Nephron (organoid): ENCODE results near the gene WIPF1.

Source experiments
- H3K27ac Mint-ChIP-seq, 3 experiments: 2 replicates each; pipeline ENCODE4 v1.8.0; 2020; ENCODE audit warnings: mixed read lengths in 3 of 3, mild to moderate bottlenecking in 2 of 3, moderate library complexity in 1 of 3
- H3K27me3 Mint-ChIP-seq: 2 replicates; pipeline ENCODE4 v1.8.0; 2021; ENCODE audit warnings: low read depth, mild to moderate bottlenecking, moderate library complexity, mixed read lengths
- H3K36me3 Mint-ChIP-seq: 2 replicates; pipeline ENCODE4 v1.8.0; 2020; ENCODE audit warnings: low read depth, mixed read lengths
- H3K4me1 Mint-ChIP-seq: 2 replicates; pipeline ENCODE4 v1.8.0; 2020; ENCODE audit warnings: mixed read lengths
- H3K4me3 Mint-ChIP-seq, 3 experiments: 2 replicates each; pipeline ENCODE4 v1.8.0; 2020; ENCODE audit warnings: mild to moderate bottlenecking in 3 of 3, mixed read lengths in 3 of 3, moderate library complexity in 2 of 3
- H3K9me3 Mint-ChIP-seq: 2 replicates; pipeline ENCODE4 v1.8.0; 2020; ENCODE audit warnings: mixed read lengths
- TF ChIP-seq, protein P1 (sequence below), 3 experiments: fragments of 200-600 bp; sonication (generic); IDR thresholded peaks; one replicate each; pipeline ENCODE4 v1.5.0; 2021; ENCODE audit warnings: antibody characterized with exemption in 3 of 3; ENCODE audit not compliant: unreplicated experiment in 3 of 3

The WIPF1 gene, protein sequence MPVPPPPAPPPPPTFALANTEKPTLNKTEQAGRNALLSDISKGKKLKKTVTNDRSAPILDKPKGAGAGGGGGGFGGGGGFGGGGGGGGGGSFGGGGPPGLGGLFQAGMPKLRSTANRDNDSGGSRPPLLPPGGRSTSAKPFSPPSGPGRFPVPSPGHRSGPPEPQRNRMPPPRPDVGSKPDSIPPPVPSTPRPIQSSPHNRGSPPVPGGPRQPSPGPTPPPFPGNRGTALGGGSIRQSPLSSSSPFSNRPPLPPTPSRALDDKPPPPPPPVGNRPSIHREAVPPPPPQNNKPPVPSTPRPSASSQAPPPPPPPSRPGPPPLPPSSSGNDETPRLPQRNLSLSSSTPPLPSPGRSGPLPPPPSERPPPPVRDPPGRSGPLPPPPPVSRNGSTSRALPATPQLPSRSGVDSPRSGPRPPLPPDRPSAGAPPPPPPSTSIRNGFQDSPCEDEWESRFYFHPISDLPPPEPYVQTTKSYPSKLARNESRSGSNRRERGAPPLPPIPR

DNA sequence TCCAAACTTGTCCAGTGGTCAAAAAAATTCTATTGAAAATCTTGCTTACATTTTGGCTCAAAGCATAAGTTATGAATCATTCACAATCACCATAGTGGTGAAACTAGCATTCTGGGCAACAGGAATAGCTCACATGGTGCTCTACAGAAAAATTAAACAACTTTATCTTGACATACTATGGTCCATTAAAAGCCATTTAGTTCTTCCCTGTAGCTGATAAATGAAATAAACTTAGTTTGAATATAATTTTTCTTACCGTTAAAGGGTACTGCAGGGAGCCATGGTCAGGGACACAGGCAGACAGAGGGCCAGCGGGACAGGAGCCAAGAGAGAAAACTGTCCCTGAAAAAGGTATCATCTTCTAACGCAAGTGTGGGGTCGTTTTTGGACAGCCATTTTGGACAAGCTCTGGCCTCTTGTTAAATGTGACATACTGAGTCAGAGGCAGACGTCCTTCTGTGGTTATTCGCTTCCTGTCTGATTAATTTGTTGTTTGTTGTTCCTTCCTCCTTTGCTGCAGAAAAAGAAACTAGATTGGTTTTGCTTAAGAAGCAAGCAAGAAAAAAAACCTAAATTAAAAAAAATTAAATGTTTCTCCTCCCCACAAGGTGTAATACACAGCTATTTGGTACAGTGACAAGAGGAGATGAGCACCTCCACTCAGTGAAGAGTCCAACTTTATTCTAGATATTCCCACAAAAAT, at the start of gene WIPF1:
Gene WIPF1 (minus strand): TSS at position 460 of the 703 bp plus-strand sequence. CDS start 12,231 bp downstream, outside the sequence.
- TF ChIP-seq, protein P1, sequence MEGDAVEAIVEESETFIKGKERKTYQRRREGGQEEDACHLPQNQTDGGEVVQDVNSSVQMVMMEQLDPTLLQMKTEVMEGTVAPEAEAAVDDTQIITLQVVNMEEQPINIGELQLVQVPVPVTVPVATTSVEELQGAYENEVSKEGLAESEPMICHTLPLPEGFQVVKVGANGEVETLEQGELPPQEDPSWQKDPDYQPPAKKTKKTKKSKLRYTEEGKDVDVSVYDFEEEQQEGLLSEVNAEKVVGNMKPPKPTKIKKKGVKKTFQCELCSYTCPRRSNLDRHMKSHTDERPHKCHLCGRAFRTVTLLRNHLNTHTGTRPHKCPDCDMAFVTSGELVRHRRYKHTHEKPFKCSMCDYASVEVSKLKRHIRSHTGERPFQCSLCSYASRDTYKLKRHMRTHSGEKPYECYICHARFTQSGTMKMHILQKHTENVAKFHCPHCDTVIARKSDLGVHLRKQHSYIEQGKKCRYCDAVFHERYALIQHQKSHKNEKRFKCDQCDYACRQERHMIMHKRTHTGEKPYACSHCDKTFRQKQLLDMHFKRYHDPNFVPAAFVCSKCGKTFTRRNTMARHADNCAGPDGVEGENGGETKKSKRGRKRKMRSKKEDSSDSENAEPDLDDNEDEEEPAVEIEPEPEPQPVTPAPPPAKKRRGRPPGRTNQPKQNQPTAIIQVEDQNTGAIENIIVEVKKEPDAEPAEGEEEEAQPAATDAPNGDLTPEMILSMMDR (IDR thresholded peaks at IDR 0.05; ENCODE audit: unreplicated experiment in 3 of 3) = no peak
- Mint-ChIP-seq H3K27me3 (no peaks in the 10 kb centered on the region), H3K4me3 (no peak within 1 kb of the TSS), H3K27ac (peak within 1 kb of the TSS in 2 of 3 experiments; percentile 60 to 90), H3K36me3 (peaks cover 11% of the 10 kb centered on the region), H3K4me1 (peaks cover 41% of the 10 kb centered on the region), H3K9me3 (peaks cover 7% of the 10 kb centered on the region)

DNA sequence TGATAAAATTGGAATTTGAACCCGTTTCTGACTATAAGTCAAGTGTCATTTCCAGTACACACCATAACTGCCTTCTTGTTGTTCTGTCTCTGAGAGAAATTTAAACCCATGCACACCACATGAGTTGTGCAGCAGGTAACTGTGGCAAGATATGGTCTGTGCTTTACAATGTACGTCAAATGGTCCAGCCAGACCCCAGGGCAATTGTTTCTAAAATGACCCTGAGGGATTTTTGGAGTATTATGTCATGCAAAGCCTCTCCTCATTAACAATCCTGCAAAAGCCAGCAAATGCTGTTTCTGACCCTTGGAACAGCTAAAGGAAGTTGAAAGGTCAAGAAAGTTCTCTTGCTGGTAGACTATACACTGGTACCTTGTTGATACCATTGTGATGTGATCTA, 47.7 kb upstream of the WIPF1 start:
- no peaks in the 10 kb centered on the region for H3K27me3 Mint-ChIP-seq
- TF ChIP-seq, protein P1 (IDR thresholded peaks at IDR 0.05; ENCODE audit: unreplicated experiment in 3 of 3) = no peak

DNA sequence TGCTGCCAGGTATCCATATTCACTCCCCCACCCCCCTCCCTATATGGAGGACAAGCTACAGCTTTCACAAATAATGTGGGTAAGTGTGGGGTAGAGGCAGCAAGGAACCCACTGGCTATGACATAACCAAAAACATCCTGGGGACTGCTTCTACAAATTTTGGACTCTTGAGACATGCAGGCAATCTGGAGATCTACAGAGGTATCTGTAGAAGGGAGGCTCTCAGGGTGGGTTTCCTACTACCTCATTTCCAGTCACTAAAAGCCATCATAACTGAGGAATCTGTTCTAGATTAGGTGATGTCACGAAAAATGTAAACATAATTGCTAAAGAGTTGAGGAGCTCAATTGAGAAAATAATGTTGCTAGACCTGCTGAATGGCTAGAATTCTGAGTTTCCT, 46.8 kb upstream of the WIPF1 start:
- Mint-ChIP-seq H3K27me3 (no peaks in the 10 kb centered on the region), H3K9me3 (peaks cover 55% of the 10 kb centered on the region), H3K4me1 (no peaks in the 10 kb centered on the region), H3K36me3 (peaks cover 59% of the 10 kb centered on the region), H3K4me3 (no peak overlapping the region), H3K27ac (no peak overlapping the region)
- TF ChIP-seq, protein P1 (IDR thresholded peaks at IDR 0.05; ENCODE audit: unreplicated experiment in 3 of 3) = no peak

More for the DNA sequence above, 47.7 kb upstream of the WIPF1 start:
- Mint-ChIP-seq H3K9me3 (peaks cover 58% of the 10 kb centered on the region), H3K4me3 (no peak overlapping the region), H3K4me1 (no peaks in the 10 kb centered on the region), H3K27ac (no peak overlapping the region), H3K36me3 (peaks cover 61% of the 10 kb centered on the region)

DNA sequence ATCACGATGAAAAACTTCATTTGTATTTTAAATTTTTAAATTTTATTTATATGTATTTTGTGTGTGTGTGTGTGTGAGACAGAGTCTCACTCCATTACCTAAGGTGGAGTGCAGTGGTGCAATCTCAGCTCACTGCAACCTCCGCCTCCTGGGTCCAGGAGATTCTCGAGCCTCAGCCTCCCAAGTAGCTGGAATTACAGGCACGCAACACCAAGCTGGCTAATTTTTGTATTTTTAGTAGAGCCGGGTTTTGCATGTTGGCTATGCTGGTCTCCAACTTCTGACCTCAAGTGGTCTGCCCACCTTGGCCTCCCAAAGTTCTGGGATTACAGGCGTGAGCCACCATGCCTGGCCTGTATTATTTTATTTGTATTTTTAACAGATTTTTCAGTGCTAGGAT, 45.8 kb upstream of the WIPF1 start:
- no peaks in the 10 kb centered on the region for H3K4me1 Mint-ChIP-seq
- peaks cover 49% of the 10 kb centered on the region for H3K36me3 Mint-ChIP-seq
- TF ChIP-seq, protein P1 (IDR thresholded peaks at IDR 0.05; ENCODE audit: unreplicated experiment in 3 of 3) = no peak
- H3K27ac Mint-ChIP-seq = no peak overlapping the region
- peaks cover 49% of the 10 kb centered on the region for H3K9me3 Mint-ChIP-seq
- no peaks in the 10 kb centered on the region for H3K27me3 Mint-ChIP-seq
- no peak overlapping the region for H3K4me3 Mint-ChIP-seq

DNA sequence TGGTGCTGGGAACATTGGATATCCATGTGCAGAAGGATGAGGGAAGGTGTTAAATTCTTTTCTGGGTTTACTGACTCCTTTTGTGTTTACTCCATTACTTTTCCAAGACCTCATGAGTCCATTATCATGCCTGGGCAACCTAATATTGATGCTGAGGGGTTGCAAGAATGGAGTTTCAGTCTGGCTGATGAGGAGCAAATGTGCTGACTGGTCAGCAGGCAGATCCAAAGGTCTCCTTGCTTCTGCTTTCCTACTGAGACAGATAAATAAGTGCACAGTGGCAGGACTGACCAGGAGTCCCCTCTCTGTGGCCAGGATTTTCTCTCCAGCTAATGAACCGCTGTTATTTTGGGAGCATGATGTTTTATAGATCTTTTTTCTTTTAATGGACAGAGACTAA, 43.6 kb upstream of the WIPF1 start:
- Mint-ChIP-seq H3K27ac (no peak overlapping the region), H3K4me3 (no peak overlapping the region), H3K9me3 (peaks cover 36% of the 10 kb centered on the region), H3K27me3 (no peaks in the 10 kb centered on the region), H3K4me1 (peaks cover 8% of the 10 kb centered on the region), H3K36me3 (peaks cover 31% of the 10 kb centered on the region)
- TF ChIP-seq, protein P1 (IDR thresholded peaks at IDR 0.05; ENCODE audit: unreplicated experiment in 3 of 3) = no peak
